Raji (cell line): ENCODE measurements around the gene PRMT7.

Source experiments
- POLR2A ChIP-seq: IDR thresholded peaks from 2 replicates; pipeline ENCODE4 v1.6.1; 2011; ENCODE audit warnings: low read depth, low read length, control low read depth; ENCODE audit not compliant: insufficient read depth

Gene PRMT7

GRCh38 chr16:68275611-68276191 is 35.1 kb upstream of the PRMT7 start:
- TF ChIP-seq POLR2A: no peak

GRCh38 chr16:68276223-68276622 is 34.6 kb upstream of the PRMT7 start:
- TF ChIP-seq POLR2A: no peak

DNA sequence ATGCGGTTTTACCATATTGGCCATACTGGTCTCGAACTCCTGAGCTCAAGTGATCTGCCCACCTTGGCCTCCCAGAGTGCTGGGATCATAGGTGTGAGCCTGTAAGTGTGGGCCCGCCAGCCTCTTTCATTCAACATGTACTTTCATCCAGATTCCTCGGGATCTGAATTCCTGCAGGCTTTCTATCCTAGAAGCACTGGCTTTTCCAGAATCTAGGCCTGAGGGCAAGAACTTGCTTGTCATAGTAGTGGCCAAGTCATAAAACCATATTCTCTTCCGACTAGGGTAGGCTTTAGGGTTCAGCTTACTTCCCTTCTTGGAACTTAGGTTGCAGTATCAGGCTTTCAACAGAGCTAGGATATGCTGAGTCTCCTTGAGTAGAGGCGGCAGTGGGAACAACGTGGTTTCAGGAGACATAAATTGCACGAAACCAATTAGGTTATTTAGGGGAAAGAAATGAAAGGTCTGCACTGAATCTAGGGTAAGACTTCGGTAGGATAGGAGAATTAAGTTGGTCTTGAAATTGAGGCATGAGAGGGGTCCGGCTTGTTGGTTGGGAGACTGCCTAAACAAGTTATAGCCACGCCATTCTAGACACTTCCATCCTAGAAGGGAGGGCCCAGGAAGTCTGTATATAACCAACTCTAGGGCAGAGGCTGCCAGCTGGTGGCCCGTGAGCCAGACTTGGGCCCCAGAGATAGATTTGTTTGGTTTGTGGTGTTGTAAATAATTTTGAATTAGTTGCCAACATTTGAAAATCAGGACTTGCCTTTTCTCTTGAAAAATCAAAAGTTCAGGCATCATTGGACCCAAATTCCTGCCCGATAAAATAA is 30.9 kb upstream of the PRMT7 start:
- TF ChIP-seq POLR2A: no peak

DNA sequence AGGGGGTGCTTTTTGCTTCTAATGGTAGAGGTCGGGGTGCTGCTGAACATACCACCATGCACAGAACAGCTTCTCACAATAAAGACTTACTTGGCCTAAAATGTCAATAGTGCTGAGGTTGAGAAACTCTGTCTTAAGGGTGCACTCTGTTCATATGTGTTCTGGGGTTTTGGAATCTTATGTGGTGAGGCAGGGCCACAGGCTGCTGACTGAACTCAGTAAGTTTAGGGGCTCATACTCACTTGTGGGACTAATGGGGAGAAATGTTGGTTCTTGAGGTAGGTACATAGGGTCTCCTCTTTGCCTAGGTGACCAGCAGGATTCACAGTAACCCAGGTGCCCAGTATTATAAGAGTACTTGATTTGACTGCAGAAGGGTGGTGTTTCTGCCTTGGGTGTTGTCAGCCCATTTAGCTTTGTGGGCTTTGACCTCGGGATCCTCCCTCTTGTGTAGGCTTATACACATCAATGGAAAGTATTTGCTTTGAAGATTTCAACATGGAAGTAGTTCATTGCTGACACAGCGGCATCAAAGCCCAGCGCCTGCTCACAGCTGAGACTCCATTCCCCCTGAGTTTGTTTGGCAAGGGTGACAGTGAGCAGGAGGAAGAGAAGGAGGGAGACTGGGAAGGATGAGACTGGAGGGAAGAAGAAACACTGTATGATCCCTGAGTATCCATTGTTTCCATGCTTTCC is 29.3 kb upstream of the PRMT7 start:
- TF ChIP-seq POLR2A: no peak

- no peak for TF ChIP-seq POLR2A
Measured at GRCh38 chr16:68282064-68282452, 28.8 kb upstream of the PRMT7 start.

DNA sequence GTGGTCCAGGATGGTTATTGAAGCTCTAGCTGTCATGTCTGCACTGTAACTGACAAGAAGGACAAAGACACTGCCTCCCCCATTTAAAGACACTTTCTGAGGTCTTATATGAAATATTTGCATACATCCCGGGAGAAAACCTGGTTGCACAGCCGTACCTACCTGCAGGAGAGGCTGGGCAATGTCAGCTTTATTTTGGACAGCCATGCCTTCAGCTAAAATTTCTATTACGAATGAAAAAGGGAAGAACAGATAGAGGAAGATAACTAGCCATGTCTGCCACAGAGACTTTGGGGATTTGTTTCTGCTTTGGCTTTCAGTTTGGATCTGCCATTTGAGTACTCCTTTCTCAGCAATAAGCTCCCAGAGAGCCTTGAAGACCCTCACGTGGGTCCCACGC is 27.5 kb upstream of the PRMT7 start:
- TF ChIP-seq POLR2A: no peak

DNA sequence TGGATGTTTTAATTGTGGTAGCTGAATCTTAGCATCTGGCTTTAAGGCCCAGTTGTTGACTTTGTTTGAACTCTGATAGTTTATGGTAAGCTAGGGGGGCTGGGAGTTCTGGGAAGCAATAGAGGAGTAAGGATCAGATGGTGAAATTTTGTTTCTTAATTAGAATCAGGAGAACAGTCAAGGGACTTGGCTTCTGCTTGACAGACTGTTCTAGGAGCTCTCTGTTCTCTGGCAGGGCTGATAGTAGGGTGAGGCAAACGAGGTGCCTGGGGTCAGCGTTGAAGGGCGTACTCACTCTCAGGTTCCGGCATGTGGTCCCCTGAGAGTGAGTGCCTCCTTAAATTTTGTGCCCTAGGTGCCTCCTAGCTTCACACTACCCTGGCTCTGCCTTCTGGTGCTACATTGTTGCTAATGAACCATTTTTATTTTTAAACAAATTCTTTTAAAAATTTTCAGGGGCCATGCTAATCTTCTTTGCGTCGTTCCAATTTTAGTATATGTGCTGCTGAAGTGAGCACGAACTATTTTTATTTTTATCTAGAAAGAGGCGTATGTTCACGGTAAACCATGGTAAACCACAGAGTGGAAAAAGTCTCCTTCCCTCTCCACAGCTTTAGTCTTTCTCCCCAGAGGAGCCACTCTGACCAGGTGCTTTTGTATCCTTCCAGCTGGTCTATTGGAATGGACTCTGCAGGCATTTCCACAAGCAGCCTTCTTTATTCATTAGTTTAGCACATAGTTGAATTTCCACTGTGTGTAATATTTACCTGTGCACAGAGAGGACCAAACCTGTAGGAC is 26.8 kb upstream of the PRMT7 start:
- no peak for TF ChIP-seq POLR2A

- TF ChIP-seq POLR2A: no peak
Measured at GRCh38 chr16:68284847-68285246, 26.0 kb upstream of the PRMT7 start.

DNA sequence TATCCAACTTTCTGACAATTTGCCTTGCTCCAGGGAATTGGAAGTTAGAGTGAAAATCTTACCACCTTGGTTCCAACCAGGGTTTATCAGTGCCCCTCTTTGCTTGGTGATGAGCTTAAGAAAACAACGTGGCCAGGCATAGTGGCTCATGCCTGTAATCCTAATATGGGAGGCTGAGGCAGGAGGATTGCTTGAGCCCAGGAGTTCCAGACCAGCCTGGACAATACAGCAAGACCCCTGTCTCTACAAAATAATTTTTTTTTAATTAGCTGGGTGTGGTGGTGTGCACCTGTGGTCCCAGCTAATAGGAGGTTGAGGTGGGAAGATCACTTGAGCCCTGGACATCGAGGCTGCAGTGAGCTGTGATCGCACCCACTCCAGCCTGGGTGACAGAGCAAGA is 25.1 kb upstream of the PRMT7 start:
- TF ChIP-seq POLR2A: no peak

DNA sequence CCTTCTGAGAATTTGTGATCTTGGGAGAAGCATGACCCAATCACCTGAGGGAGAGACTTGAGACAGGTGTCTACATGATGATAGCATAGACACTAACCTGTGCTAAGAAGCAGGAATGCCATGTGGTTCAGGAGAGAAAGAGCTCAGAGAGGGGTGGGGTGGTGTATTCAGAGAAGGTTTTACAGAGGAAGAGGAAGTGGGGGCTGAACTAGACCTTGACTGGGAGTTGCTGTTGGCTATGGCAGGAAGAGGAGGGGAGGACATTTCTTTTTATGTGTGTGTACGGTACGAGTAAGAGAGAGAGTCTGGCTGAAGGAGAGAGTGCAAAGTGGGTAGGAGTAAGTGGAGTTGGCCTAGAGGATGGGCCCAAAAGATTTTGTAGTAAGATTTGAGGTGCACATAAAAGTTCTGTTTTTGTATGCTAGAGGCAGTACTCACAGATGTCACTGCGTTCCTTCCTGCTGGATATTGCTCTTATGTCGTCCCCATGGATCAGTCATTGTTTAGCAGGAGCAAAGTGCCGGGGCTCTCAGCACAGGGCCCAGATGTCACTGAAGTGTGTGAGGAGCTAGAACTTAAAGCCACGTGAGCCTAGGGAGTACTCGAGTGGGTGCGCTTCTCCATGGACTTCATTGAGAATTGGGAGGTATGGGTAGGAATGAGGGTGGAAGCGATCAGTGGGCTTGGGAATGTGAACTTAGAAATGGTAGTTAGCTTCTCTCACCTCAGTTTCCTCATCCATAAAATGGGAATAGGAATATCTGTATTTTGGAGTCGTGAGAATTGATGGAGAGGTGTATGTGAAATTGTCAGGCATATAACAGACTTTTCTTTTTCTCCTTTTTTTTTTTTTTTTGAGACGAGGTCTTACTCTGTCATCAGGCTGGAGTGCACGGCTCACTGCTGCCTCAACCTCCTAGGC is 24.4 kb upstream of the PRMT7 start:
- no peak for TF ChIP-seq POLR2A

GRCh38 chr16:68287276-68288251 is 23.3 kb upstream of the PRMT7 start:
- no peak for TF ChIP-seq POLR2A

GRCh38 chr16:68288252-68288650 is 22.6 kb upstream of the PRMT7 start:
- TF ChIP-seq POLR2A: no peak

DNA sequence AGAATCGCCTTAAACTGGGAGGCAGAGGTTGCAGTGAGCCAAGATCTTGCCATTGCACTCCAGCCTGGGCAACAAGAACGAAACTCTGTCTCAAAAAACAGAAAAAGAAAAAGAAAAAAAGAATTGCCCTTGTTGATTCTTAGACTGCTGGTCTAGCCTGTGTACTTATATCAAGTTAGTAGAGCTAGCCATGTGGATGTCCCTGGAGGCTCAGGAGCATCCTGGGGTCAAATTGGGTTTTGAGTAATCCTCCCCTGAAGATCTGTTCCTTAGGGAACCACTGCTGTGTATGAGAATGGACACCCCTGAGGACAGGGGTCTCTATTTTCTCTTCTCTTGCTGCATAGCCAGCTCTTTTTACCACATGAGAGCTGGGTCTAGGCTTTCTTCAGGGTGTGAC is 21.6 kb upstream of the PRMT7 start:
- TF ChIP-seq POLR2A: no peak
